ENCODE results near the gene MKNK1.

Gene MKNK1

DNA sequence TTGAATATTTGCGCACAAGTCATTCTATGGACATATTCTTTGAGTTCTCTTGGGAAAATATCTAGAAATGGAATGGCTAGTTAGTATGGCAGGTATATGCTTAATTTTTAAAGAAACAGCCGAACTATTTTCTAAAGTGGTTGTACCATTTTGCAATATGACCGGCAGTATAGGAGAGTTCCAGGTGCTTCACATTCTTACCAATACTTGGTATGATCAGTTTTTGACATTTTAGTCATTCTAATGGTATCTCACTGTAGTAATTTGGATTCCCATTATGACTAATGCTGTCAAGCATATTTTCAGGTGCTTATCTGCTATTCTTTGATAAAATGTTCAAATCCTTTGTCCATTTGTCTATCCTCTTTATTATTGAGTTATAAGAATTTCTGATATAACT lies 43.5 kb upstream of the MKNK1 start:
- no peaks in the 10 kb centered on the region for H3K4me1 ChIP-seq
- H3K36me3 ChIP-seq, result no peaks in the 10 kb centered on the region
- H3K4me3 ChIP-seq (ENCODE audit: low read depth, low read length), result no peak overlapping the region
- H3K9me3 ChIP-seq, result no peaks in the 10 kb centered on the region
- TF ChIP-seq, protein P1, sequence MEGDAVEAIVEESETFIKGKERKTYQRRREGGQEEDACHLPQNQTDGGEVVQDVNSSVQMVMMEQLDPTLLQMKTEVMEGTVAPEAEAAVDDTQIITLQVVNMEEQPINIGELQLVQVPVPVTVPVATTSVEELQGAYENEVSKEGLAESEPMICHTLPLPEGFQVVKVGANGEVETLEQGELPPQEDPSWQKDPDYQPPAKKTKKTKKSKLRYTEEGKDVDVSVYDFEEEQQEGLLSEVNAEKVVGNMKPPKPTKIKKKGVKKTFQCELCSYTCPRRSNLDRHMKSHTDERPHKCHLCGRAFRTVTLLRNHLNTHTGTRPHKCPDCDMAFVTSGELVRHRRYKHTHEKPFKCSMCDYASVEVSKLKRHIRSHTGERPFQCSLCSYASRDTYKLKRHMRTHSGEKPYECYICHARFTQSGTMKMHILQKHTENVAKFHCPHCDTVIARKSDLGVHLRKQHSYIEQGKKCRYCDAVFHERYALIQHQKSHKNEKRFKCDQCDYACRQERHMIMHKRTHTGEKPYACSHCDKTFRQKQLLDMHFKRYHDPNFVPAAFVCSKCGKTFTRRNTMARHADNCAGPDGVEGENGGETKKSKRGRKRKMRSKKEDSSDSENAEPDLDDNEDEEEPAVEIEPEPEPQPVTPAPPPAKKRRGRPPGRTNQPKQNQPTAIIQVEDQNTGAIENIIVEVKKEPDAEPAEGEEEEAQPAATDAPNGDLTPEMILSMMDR (IDR thresholded peaks at IDR 0.05; ENCODE audit: low read depth, low read length), result no peak
- no peak for DNase-seq
- H3K27me3 ChIP-seq, result no peaks in the 10 kb centered on the region

DNA sequence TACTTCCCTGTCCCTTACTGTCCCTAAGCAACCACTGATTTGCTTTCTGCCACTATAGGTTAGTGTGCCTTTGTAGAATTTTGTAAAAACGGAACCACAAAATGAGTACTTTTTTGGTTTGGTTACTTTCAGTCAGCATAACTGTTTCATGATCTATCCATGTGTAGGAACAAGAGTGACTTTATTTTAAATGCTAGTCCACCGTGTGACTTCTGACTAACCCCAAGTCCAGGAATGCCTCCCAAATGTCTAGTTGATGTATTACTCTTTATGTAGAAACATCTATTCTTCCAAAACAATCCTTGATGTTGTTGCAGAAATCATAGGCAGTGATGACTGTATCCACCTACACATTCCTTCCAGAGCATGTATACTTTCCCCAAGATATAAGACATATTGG lies 42.8 kb upstream of the MKNK1 start:
- Histone ChIP-seq H3K9me3 (no peaks in the 10 kb centered on the region), H3K27me3 (no peaks in the 10 kb centered on the region), H3K36me3 (no peaks in the 10 kb centered on the region), H3K4me3 (ENCODE audit: low read depth, low read length) (no peak overlapping the region), H3K4me1 (no peaks in the 10 kb centered on the region)
- DNase-seq, result no peak
- TF ChIP-seq, protein P1 (IDR thresholded peaks at IDR 0.05; ENCODE audit: low read depth, low read length), result no peak

DNA sequence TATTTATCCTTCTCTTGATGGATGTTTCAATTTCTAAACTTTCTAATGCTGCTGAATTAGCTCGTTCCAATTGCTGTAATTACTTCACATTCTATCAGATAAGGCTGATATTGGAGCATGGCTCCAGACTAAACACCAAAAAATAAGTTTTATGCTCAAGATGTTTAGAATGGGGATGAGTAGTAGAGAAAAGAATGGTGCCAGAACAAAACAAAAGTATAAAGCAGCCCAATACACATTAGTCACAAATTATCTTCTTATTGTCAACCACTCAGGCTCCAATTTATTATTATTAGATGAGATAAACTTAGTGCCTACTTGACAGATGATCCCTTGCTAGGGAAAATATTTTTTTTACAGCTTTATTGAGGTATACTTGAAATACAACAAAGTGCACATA lies 42.3 kb upstream of the MKNK1 start:
- no peaks in the 10 kb centered on the region for H3K4me1 ChIP-seq
- H3K36me3 ChIP-seq, result no peaks in the 10 kb centered on the region
- DNase-seq, result no peak
- no peak overlapping the region for H3K4me3 ChIP-seq (ENCODE audit: low read depth, low read length)
- TF ChIP-seq, protein P1 (IDR thresholded peaks at IDR 0.05; ENCODE audit: low read depth, low read length), result no peak
- no peaks in the 10 kb centered on the region for H3K9me3 ChIP-seq
- H3K27me3 ChIP-seq, result no peaks in the 10 kb centered on the region

DNA sequence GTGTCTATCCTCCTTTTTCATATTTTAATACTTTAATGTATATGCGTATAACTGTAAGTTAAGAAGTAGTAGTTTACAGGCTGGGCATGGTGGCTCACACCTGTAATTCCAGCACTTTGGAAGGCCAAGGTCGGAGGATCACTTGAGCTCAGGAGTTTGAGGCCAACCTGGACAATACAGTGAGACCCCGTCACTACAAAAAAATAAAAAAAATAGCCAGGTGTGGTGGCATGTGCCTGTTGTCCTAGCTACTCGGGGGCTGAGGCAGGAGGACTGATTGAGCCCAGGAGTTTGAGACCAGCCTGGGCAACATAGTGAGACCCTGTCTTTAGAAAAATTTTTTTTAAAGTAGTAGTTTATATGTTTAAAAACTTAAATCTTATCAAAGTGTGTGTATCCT lies 41.7 kb upstream of the MKNK1 start:
- Histone ChIP-seq H3K27me3 (no peaks in the 10 kb centered on the region), H3K36me3 (no peaks in the 10 kb centered on the region), H3K4me3 (ENCODE audit: low read depth, low read length) (no peak overlapping the region), H3K9me3 (no peaks in the 10 kb centered on the region), H3K4me1 (no peaks in the 10 kb centered on the region)
- no peak for DNase-seq
- TF ChIP-seq, protein P1 (IDR thresholded peaks at IDR 0.05; ENCODE audit: low read depth, low read length), result no peak

DNA sequence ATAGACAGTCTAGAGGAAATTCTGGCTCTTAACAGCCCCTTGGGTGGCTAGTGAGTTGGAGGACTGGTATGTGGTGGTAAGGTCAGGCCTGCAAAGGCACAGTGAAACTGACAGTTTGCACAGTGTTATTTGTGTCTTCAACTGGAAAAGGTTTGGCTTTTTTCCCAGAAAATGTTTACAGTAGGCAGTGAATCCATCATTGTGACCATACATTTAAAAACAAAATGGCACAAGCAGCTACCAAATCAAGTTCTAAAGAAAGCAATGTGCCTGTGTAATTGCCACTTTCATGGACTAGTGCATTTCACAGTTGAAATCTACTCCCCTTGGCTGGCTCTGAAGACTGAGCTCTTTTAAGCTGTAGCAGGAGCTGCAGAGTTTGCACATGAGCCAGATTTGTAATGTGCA lies 39.3 kb upstream of the MKNK1 start:
- DNase-seq, result no peak

DNA sequence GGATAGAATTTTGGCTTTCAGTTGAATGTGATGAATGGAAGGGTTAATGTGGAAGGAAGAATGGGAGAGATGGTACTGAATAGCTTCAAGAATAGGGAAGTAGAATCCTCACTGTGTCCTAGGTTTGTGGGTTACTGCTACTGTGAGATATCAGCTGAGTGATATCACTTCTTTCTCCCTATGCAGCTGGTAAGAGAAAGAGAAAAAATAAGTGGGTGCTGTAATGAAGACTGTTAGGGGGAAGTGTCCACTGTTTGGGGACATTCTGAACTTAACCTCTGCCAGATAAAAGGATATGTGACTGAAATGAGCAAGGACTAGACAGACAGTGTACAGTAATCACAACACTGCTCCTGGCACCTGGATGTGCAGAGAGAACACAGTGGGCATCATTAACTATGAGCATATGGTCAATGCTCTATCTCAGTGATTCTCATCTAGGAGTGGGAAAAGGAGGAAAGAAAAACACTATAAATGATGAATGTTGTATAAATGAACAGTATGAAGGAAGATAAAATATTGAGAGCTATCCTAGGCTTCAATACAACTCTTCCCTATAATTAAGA lies 38.1 kb upstream of the MKNK1 start:
- no peak overlapping the region for H3K4me3 ChIP-seq (ENCODE audit: low read depth, low read length)
- no peaks in the 10 kb centered on the region for H3K27me3 ChIP-seq
- H3K9me3 ChIP-seq, result no peaks in the 10 kb centered on the region
- TF ChIP-seq, protein P1 (IDR thresholded peaks at IDR 0.05; ENCODE audit: low read depth, low read length), result no peak
- no peak for DNase-seq
- H3K4me1 ChIP-seq, result no peaks in the 10 kb centered on the region
- H3K36me3 ChIP-seq, result no peaks in the 10 kb centered on the region

More for the DNA sequence above, 39.3 kb upstream of the MKNK1 start:
- TF ChIP-seq, protein P1 (IDR thresholded peaks at IDR 0.05; ENCODE audit: low read depth, low read length), result no peak
- Histone ChIP-seq H3K4me3 (ENCODE audit: low read depth, low read length) (no peak overlapping the region), H3K9me3 (no peaks in the 10 kb centered on the region), H3K36me3 (no peaks in the 10 kb centered on the region), H3K27me3 (no peaks in the 10 kb centered on the region), H3K4me1 (no peaks in the 10 kb centered on the region)

Data from BE2C (cell line).